ENCODE data around the gene LRRC2.

LRRC2 gene

GRCh38 chr3:46471371-46471914 is 94.7 kb downstream of the LRRC2 start:
- DNase-seq: no peak

- no peak for DNase-seq
Measured at GRCh38 chr3:46470831-46471230, 95.3 kb downstream of the LRRC2 start.

- no peak for DNase-seq
Measured at GRCh38 chr3:46469680-46470357, 96.3 kb downstream of the LRRC2 start.

- DNase-seq: no peak
Measured at GRCh38 chr3:46468753-46469600, 97.1 kb downstream of the LRRC2 start.

- no peak for DNase-seq
Measured at GRCh38 chr3:46467562-46467961, 98.5 kb downstream of the LRRC2 start.

GRCh38 chr3:46466871-46467403 is 99.2 kb downstream of the LRRC2 start:
- DNase-seq: no peak

GRCh38 chr3:46466273-46466672 is 99.8 kb downstream of the LRRC2 start:
- DNase-seq: no peak

All from CD4-positive, alpha-beta T cell treated with Interleukin-21 for 1 hour (primary cell).